HG03196 (cell line): Measurements from ENCODE around the gene MTIF2.
"Not testable (repeated sequence)": the region's sequence is repeated elsewhere in the genome, so short reads cannot be mapped to it uniquely, and the experiment has no call there.

Source experiments
- ATAC-seq: cut with Tn5 transposase; IDR thresholded peaks from one replicate; pipeline ENCODE4 v1.9.1; 2021; ENCODE audit not compliant: unreplicated experiment

The MTIF2 gene, protein sequence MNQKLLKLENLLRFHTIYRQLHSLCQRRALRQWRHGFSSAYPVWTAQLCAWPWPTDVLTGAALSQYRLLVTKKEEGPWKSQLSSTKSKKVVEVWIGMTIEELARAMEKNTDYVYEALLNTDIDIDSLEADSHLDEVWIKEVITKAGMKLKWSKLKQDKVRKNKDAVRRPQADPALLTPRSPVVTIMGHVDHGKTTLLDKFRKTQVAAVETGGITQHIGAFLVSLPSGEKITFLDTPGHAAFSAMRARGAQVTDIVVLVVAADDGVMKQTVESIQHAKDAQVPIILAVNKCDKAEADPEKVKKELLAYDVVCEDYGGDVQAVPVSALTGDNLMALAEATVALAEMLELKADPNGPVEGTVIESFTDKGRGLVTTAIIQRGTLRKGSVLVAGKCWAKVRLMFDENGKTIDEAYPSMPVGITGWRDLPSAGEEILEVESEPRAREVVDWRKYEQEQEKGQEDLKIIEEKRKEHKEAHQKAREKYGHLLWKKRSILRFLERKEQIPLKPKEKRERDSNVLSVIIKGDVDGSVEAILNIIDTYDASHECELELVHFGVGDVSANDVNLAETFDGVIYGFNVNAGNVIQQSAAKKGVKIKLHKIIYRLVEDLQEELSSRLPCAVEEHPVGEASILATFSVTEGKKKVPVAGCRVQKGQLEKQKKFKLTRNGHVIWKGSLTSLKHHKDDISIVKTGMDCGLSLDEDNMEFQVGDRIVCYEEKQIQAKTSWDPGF

DNA sequence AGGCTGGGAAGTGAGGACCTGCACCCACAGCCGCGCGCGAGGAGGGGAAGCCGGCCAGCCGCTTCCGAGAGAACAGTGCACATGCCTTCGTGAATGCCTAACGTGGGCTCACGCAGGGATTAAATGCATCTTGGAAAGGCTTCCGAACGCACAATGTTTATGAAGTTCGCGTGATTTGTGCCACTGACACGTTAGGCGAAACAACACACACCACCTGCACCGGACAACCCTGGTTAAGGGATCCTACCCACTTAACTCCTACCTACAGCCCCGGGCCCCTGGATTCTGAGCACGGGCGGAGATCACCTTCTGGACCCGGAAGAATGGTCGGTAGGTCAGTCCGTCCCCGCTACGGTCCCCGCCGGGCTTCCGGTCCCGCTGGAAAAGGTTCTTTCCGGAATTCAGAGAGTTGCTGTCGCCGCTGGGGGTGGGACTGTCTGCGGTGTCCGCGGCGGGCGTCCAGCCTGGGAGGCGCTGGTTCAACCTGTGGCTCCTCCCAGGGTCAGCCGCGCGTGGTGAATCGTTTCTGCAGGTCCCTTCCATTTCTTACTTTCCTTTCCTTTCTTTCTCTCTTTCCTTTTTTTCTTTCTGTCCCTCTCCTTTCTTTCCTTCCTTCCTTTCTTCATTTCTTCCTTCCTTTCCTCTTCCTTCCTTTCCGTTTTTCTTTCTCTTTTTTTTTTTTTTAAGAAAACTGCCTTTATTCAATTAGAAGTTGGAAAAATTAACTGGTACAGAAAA, at the start of gene MTIF2:
MTIF2 (minus strand) TSS at position 325 of the 738 bp plus-strand sequence. CDS start 5,373 bp downstream, outside the sequence.
- ATAC-seq, result peak; percentile 96

DNA sequence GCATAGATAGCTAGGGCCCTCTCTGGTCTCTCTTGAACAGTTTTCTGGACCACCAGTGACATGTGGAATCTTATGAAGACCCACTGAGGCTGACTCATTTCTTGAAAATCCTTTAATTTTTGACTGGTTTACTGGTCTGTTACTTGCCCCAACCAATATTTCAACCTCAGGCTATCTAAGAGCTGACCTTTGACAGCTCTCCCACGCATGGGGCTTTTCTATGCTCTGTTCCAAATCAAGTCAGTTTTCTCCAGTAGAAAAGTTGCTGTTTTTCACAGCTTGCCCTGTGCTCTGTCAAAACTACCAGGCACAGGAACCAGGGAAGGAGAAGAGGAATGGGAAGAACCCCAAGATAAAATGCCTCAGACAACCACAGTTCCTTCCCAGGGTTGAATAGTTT, 46.0 kb upstream of the MTIF2 start:
- no peak for ATAC-seq

DNA sequence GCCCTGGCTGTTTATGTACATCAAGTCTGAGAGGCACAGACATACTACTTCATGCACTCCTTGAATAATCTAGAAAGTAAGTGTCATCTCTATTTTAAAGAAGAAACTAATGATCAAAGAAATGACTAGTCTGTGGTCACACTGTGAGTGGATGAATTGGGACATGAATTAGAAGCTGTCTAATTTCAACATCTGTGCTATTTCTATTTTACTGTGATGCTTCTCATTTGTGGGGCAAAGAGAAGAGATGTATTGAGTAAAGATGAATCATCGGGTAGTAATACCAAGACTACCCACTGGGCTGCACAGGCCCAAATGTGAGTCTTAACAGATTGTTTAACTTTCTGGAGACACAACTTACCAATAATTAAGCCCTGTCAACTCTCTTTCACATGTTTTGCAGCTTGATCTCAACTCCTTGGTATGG, 42.4 kb upstream of the MTIF2 start:
- peak; percentile 94 for ATAC-seq

DNA sequence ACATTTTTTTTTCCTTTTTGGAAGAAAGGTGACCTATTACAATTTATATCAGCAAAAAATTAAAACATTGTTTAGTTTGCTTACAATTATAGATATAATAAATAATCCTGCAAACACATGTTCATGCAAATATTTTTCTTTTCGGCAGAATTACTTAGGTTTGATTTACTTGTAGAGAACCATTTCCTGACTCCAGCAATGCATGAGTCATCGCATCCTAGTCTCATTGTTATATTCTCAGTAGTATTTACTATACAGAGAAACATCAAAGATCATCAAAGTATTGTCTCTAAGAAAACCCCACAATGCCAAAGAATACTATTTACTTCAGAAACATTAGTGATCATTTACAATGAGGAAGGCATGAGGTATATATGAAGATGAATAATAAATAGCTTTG, 40.4 kb upstream of the MTIF2 start:
- ATAC-seq, result no peak

DNA sequence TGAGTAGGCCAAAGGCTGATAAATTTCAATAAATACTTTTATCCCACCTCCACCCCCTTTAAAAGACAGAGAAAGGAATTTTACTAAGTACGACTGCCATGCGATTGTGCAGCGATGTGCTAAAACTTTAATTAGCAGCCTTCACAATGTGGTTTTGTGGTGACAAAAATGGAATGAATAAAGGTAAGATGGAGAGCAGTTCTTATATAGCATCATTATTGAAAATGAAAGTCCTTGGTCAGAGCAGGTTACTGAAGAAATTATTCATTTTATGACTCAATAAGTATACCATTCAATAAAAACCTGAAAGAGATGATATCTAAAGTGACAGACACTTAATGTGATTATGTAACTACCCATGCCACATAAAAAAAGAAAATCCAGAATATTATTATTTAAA, 33.2 kb upstream of the MTIF2 start:
- peak; percentile 69 for ATAC-seq

DNA sequence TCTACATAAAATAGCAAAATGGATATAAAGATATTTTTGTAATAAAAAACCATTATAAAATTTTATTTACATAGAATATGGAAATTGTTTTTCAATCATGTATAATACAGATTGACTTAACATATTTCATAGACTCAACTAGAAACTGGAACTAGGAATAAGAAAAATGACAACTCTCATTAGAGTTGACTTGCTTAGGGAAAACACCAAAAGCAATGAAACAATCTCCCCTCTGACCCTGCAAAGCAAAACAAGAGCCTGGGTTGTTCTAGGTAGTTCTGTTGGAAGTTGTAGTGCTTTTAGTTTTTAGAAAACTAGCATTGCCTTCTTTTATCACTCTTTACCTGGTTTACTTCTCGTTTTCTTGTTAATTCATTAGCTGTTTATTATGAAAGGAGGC, 32.2 kb upstream of the MTIF2 start:
- no peak for ATAC-seq

DNA sequence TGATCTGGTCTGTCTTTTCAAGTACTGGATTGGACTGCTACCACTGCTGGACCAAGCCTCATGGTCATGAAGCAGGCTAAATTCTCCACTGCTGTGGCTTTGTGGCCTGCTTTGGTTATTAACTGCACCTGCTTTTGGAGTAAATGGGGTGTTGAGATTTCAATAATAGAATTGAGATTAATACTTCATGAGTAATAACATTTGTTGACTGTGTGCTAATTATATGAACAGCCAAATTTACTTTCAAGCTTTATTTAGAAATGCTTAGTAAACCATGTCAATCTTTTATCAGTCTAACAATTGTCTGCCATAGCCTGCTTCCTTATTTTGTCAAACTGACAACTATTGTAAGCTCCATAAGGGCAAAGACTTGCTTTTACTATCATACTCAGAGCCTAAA, 27.4 kb upstream of the MTIF2 start:
- ATAC-seq, result no peak

DNA sequence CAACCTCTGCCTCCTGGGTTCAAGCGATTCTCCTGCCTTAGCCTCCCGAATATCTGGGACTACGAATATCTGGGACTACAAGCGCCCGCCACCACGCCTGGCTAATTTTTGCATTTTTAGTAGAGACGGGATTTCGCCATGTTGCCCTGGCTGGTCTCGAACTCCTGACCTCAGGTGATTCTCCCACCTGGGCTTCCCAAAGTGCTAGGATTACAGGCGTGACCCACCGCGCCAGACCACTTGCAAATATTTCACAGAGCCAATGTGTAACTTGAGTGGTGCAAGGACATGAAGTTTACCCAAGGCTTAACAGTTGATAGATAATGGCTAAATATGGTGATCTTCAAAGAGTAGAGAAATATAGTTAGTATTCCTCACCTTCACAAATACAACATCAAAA, 14.1 kb upstream of the MTIF2 start:
- ATAC-seq, result no peak

DNA sequence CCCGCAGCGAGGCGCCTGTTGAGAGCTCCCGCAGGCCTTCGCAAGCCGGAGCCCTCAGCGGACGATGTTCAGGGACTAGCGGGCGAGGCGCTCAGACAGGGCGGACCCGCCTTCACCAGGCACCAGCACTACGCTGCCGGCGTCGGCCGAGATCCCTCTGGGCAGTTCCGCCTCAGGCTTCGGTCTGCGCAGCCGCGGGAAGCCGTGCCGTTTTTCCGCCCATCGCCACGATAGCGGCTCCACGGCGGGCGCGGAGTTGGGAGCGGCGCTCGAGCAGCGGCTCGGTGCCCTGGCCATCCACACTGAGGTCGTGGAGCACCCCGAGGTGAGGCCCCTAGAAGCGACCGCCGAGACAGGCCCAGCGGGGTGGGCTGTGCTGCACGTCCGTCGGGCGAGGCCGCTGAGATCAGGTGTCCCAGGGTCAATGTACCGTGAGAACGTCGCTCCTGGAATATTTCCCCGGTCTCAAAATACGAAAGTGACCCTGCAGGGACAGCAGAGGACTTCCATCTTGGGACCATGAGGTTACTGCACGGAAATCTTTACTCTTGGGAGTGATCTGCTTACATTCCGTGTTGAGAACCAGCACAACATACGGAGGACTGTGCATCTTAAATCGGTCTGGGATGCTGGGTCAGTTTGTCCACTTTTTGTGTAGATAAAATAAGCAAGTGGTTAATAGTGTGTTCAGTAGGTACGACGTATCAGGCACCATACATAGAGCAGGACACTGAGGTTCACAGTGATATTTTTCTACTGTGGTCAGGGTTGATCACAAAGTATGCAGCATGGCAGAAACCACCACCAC, 13.3 kb upstream of the MTIF2 start:
- peak; percentile 94 for ATAC-seq

DNA sequence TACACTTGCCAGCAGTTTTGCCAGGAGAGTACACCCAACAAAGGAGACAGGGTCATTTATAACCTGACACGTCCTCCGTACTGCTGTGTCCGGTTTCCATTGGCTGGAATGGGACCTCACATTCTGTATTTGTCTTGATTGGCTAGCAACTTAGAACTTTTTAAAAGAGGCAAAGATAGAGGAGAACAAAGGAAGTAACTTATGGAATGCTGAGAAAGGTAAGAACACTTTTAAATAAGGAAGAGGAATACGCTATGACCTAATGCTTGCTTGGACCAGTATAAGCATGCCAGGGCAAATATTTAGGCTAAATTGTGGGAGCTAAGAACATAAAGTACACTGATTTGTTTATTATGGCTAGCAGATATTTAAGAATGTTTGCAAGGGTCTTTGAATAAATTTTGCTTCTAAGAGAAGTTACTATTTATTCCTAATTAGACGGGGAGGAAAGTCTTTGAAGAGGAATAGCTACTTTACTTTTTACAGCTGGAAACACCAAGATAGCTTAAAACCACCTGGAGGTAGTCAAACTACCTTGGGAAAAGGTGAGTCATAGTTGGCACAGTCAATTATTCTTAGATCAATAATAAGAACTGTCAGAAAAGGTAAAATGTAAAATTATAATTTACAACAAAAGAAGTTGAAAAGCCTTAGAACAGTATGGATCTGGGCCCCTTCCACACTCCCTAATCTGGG, 12.0 kb upstream of the MTIF2 start:
- ATAC-seq, result not testable (repeated sequence)

DNA sequence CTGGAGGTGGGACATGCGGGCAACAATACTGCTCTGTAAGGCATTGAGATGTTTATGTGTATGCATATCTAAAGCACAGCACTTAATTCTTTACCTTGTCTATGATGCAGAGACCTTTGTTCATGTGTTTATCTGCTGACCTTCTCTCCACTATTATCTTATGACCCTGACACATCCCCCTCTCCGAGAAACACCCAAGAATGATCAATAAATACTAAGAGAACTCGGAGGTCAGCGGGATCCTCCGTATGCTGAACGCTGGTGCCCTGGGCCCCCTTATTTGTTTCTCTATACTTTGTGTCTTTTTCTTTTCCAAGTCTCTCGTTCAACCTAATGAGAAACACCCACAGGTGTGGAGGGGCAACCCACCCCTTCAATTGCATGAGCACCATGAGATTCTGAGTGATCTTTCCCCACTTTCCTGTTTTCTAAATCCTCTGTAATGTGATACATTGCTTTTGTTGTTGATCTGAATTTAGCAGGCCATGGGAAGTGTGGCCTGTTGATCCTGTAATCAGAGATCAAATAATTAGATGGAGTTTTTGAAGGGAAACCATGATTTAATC, 10.9 kb upstream of the MTIF2 start:
- ATAC-seq, result not testable (repeated sequence)

DNA sequence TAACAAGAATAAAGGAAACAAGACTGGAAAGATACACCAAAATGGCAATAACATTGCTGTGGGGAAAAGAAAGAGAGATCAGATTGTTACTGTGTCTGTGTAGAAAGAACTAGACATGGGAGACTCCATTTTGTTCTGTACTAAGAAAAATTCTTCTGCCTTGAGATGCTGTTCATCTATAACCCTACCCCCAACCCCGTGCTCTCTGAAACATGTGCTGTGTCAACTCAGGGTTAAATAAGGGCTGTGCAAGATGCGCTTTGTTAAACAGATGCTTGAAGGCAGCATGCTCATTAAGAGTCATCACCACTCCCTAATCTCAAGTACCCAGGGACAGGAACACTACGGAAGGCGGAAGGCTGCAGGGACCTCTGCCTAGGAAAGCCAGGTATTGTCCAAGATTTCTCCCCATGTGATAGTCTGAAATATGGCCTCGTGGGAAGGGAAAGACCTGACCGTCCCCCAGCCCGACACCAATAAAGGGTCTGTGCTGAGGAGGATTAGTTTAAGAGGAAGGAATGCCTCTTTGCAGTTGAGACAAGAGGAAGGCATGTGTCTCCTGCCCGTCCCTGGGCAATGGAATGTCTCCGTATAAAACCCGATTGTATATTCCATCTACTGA, 10.3 kb upstream of the MTIF2 start:
- ATAC-seq, result not testable (repeated sequence)

DNA sequence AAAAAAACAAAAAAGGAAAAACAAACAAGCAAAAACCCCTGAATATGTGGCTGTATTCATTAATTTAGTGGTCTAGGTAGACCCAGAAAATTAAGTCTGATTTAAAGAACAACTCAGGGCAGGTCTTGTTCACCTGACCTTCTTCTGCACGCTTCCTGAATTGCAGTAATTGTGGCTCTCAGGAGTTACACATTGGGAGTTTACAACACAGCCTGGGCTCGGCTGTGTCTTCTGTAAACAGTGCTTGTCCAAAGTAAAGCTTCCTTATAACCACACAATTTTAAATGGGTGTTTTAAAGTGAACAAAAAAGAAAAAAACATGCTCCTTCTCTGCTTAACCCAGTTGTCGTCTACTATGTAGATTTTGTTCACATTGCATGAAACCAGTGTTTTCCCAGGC, 8.3 kb upstream of the MTIF2 start:
- no peak for ATAC-seq

DNA sequence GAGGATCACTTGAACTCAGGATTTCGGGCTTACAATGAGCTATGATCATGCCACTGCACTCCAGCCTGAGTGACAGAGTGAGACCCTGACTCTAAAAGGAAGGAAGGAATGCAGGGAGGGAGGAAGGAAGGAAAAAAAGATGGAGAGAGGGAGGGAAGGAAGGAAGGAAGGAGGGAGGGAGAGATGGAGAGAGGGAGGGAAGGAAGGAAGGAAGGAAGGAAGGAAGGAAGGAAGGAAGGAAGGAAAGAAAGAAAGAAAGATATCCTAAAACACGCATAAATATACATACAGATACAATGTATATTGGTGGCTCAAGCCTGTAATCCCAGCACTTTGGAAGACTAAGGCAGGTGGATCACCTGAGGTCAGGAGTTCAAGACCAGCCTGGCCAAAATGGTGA, 5.3 kb upstream of the MTIF2 start:
- not testable (repeated sequence) for ATAC-seq

DNA sequence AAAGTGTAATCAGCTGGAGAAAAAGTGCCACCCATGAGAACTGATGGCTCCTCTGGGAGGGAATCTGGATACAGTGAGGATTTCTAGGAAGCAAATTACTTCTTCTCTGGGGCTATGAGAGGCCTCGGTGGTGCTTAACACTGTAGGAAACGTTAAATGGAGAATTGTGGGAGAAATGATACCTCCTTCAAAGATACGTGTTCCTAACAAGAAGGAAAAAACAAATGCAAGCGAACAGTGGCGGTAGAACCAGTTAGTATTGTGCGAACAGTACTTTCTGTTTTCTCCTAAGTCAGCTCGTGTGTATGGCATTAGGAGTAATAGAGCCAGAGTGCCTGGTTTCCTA, 587 bp upstream of the MTIF2 start:
- ATAC-seq, result no peak

DNA sequence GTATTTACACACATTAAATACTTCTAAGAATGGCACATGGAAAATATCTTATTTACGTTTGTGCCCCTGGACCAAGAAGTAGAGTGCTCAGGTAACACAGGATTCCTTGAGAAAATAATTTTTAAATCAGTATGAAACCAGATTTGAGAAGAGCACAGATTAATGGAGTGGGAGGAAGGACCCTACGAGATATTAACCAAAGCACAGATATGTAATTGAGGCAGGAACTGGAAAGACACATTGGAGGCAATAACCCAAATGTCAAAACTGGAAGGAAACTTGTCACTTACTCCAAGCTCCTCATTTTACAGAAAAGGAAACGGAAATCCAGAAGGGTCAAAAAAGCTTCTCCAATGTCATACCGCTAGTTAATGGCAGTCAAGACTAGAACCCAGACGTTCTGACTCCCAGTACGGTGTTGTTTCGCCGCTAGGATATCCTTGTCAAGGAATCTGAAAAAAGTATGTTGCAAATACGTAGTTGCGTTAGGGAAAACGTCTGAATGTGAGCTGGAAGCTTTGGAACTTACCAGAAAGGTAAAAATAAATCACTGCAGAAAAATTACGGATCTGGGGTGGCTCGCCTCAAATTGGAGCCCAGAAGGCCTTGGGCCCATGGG, 634 bp downstream of the MTIF2 start:
- no peak for ATAC-seq

DNA sequence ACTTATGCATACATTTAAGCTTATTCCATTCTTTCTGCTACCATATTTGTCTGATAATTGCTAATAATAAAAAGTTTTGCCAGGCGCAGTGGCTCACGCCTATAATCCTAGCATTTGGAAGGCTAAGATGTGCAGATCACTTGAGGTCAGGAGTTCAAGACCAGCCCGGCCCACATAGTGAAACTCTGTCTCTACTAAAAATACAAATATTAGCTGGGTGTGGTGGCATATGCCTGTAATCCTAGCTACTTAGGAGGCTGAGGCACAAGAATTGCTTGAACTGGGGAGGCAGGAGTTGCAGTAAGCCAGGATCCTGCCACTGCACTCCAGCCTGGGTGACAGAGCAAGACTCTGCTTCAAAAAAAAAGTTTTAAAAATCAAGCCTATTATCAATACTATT, 9.4 kb downstream of the MTIF2 start:
- not testable (repeated sequence) for ATAC-seq

DNA sequence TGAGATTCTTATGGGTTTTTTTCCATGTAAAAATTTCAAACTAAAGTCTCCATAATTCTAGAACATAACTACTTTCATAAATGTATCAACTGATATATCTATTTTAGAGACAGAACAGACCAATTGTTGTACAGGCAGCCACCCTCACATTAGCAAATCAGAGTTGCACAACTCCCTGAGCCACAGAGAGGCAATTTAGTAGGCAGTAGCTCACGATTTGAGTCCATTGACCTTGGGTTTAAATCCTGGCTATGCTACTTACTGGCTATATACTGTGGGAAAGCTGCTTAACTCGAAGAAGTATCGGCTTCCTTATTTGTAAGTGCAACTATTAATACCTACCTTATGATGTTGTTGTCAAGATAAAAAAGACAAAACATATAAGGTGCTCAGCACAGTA, 16.2 kb downstream of the MTIF2 start:
- ATAC-seq, result no peak

DNA sequence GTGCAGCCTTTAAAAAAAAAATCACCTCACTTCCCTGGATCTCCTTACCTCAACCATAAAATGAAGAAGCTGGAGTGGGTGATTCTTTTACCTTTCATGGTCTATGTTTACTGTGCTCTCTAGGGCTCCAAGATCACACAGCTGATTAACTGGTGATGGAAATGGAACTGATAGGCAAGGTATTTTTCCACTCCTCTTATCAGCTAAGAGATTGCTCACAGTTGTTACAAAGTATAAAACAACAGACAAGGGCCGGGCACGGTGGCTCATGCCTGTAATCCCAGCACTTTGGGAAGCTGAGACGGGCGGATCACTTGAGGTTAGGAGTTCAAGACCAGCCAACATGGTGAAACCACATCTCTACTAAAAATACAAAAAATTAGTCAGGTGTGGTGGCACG, 22.0 kb downstream of the MTIF2 start:
- no peak for ATAC-seq
